Skeletal muscle satellite cell (primary cell): ENCODE measurements around the gene LYRM4. TPM values are rescaled to one million over a fixed set of nuclear protein-coding genes. Genes with fewer than 3 reads are reported as not detected.

Source experiments
- H3K27me3 ChIP-seq: 2 replicates; pipeline ENCODE4 v1.7.0; 2013; ENCODE audit warnings: low read length; ENCODE audit not compliant: control insufficient read depth, insufficient read depth
- H3K36me3 ChIP-seq: 2 replicates; pipeline ENCODE4 v1.7.0; 2013; ENCODE audit warnings: mild to moderate bottlenecking, control low read depth, low read length; ENCODE audit not compliant: insufficient read depth
- H3K4me1 ChIP-seq: 2 replicates; pipeline ENCODE4 v1.7.0; 2013; ENCODE audit warnings: low read length; ENCODE audit not compliant: control insufficient read depth, insufficient read depth
- H3K4me2 ChIP-seq: 2 replicates; pipeline ENCODE4 v1.7.0; 2013; ENCODE audit warnings: mild to moderate bottlenecking, low read length
- H3K4me3 ChIP-seq: 2 replicates; pipeline ENCODE4 v1.7.0; 2013; ENCODE audit warnings: low read length
- H3K9ac ChIP-seq: 2 replicates; pipeline ENCODE4 v1.7.0; 2013; ENCODE audit warnings: mild to moderate bottlenecking, low read depth, low read length, moderate library complexity
- H3K9me3 ChIP-seq: replicated peaks from 2 replicates; pipeline ENCODE4 v1.7.0; 2013; ENCODE audit warnings: mild to moderate bottlenecking, control low read depth, low read length
- total RNA-seq: library from RNA; depleted of rRNA; stranded (reverse); fragments of >200 nt; gene quantifications from 2 replicates; pipeline ENCODE4 v1.2.3, GENCODE V29; 2012; rRNA removed

LYRM4 gene
- total RNA-seq, result 13.1 and 14.7 TPM in 2 replicates

- H3K9me3 ChIP-seq, result no peaks in the 10 kb centered on the region
- peak within 1 kb of the TSS; percentile 77 for H3K4me3 ChIP-seq
- peak within 1 kb of the TSS; percentile 88 for H3K4me2 ChIP-seq
- H3K36me3 ChIP-seq, result no peaks in the 10 kb centered on the region
- peaks cover 11% of the 10 kb centered on the region for H3K4me1 ChIP-seq
- peak within 1 kb of the TSS; percentile 95 for H3K9ac ChIP-seq
- no peaks in the 10 kb centered on the region for H3K27me3 ChIP-seq
These were observed at the start of gene LYRM4, which contains the start of gene FARS2 for GRCh38 chr6:5260661-5261544. LYRM4 (minus strand) TSS chr6:5260950; CDS start chr6:5260733, 217 bp downstream. FARS2 (plus strand) TSS chr6:5261513.

- Histone ChIP-seq H3K4me1 (peaks cover 5% of the 10 kb centered on the region), H3K36me3 (no peaks in the 10 kb centered on the region), H3K27me3 (no peaks in the 10 kb centered on the region), H3K4me2 (no peak overlapping the region), H3K4me3 (no peak overlapping the region), H3K9ac (no peak overlapping the region), H3K9me3 (no peaks in the 10 kb centered on the region)
These were observed 47.3 kb upstream of the LYRM4 start for GRCh38 chr6:5308066-5308465.

- Histone ChIP-seq H3K27me3 (no peaks in the 10 kb centered on the region), H3K4me2 (no peak overlapping the region), H3K9me3 (no peaks in the 10 kb centered on the region), H3K4me1 (peaks cover 5% of the 10 kb centered on the region), H3K36me3 (no peaks in the 10 kb centered on the region), H3K4me3 (no peak overlapping the region), H3K9ac (no peak overlapping the region)
These were observed 46.3 kb upstream of the LYRM4 start for GRCh38 chr6:5307058-5307457.

DNA sequence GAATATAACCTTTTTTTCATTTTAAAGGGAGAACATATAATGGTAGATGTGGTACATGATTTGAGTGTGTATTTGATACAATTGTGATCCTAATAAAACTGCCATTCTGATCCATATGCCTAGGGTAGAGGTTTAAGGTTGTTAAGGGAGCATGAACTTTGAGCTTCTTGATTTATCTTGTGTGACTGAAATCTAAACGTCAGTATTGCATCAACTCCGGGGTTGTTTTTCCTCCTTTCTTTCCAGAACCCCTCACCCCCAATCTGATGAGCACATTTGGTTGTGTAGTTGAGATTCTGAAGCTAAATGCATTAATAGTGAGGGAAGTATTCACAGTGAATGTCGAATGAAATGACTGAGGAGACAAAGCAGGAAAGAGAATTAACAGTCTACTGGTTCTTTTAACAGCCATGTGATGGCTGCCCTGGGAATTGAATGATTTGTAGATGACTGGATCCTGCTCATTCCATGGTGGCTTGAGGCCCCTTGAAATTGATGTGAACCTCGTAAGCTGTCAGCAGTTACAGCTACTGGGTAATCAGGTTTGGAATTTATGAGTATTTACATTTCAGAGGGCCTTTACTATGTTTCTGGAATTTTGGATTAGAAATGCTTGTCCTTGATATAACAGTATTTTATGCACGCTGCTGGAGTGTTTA, 45.3 kb upstream of the LYRM4 start:
- Histone ChIP-seq H3K9me3 (no peaks in the 10 kb centered on the region), H3K9ac (no peak overlapping the region), H3K36me3 (no peaks in the 10 kb centered on the region), H3K4me1 (peaks cover 5% of the 10 kb centered on the region), H3K27me3 (no peaks in the 10 kb centered on the region), H3K4me3 (no peak overlapping the region), H3K4me2 (no peak overlapping the region)

DNA sequence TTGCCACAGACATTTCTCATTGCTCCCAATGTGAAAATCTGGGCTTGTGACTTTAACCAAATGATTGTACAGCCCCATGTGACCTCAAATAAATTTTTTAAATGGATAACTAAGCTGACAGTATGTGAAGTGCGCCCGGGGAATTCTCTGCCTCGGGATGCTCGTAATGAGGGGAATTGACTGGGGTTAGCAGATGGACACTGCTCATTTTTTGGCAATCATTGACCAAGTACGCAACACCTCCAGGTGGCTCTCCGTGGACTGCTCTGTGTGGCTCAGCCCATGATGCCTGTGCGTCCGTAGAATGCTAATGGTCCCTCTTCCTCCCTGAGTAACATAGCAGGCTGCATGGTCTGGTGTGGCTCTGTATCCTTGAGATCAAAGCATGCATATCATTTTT, 42.9 kb upstream of the LYRM4 start:
- Histone ChIP-seq H3K9ac (no peak overlapping the region), H3K27me3 (no peaks in the 10 kb centered on the region), H3K4me3 (no peak overlapping the region), H3K9me3 (no peaks in the 10 kb centered on the region), H3K4me2 (no peak overlapping the region), H3K36me3 (no peaks in the 10 kb centered on the region), H3K4me1 (peaks cover 5% of the 10 kb centered on the region)

- H3K4me2 ChIP-seq, result no peak overlapping the region
- H3K36me3 ChIP-seq, result no peaks in the 10 kb centered on the region
- no peak overlapping the region for H3K4me3 ChIP-seq
- H3K9ac ChIP-seq, result no peak overlapping the region
- H3K9me3 ChIP-seq, result no peaks in the 10 kb centered on the region
- H3K4me1 ChIP-seq, result peaks cover 5% of the 10 kb centered on the region
- no peaks in the 10 kb centered on the region for H3K27me3 ChIP-seq
These were observed 42.4 kb upstream of the LYRM4 start for GRCh38 chr6:5302995-5303622.

- peaks cover 5% of the 10 kb centered on the region for H3K4me1 ChIP-seq
- H3K27me3 ChIP-seq, result no peaks in the 10 kb centered on the region
- H3K9ac ChIP-seq, result no peak overlapping the region
- H3K9me3 ChIP-seq, result no peaks in the 10 kb centered on the region
- H3K36me3 ChIP-seq, result no peaks in the 10 kb centered on the region
- no peak overlapping the region for H3K4me3 ChIP-seq
- H3K4me2 ChIP-seq, result no peak overlapping the region
These were observed 41.6 kb upstream of the LYRM4 start for GRCh38 chr6:5302220-5302946.

GRCh38 chr6:5300206-5300764, 39.5 kb upstream of the LYRM4 start:
- Histone ChIP-seq H3K36me3 (no peaks in the 10 kb centered on the region), H3K27me3 (no peaks in the 10 kb centered on the region), H3K4me3 (no peak overlapping the region), H3K4me1 (no peaks in the 10 kb centered on the region), H3K4me2 (no peak overlapping the region), H3K9me3 (no peaks in the 10 kb centered on the region), H3K9ac (no peak overlapping the region)

GRCh38 chr6:5295623-5296022, 34.9 kb upstream of the LYRM4 start:
- Histone ChIP-seq H3K36me3 (no peaks in the 10 kb centered on the region), H3K9me3 (no peaks in the 10 kb centered on the region), H3K9ac (no peak overlapping the region), H3K4me2 (no peak overlapping the region), H3K27me3 (no peaks in the 10 kb centered on the region), H3K4me3 (no peak overlapping the region), H3K4me1 (no peaks in the 10 kb centered on the region)

GRCh38 chr6:5294392-5295211, 33.9 kb upstream of the LYRM4 start:
- Histone ChIP-seq H3K4me3 (no peak overlapping the region), H3K9ac (no peak overlapping the region), H3K4me1 (no peaks in the 10 kb centered on the region), H3K4me2 (no peak overlapping the region), H3K36me3 (no peaks in the 10 kb centered on the region), H3K9me3 (no peaks in the 10 kb centered on the region), H3K27me3 (no peaks in the 10 kb centered on the region)
